Neural cell (in vitro differentiated cells): Measurements from ENCODE around the gene MAP3K20.

Source experiments
- EP300 ChIP-seq: fragments of 450-650 bp; conservative IDR thresholded peaks from 2 replicates; pipeline ENCODE4 v1.6.1; 2014; ENCODE audit warnings: antibody characterized with exemption, mild to moderate bottlenecking, moderate library complexity; ENCODE audit not compliant: poor library complexity, severe bottlenecking
- EZH2 ChIP-seq: fragments of 200-600, 300-800 bp; shearing (Covaris generic), sonication (generic); IDR thresholded peaks from 2 replicates; pipeline ENCODE4 v1.6.1; 2014; ENCODE audit warnings: antibody characterized with exemption, low read length, borderline replicate concordance, mild to moderate bottlenecking; ENCODE audit not compliant: insufficient read depth, poor library complexity, severe bottlenecking
- MXI1 ChIP-seq: fragments of 450-650 bp; conservative IDR thresholded peaks from 2 replicates; pipeline ENCODE4 v1.6.1; 2014; ENCODE audit warnings: antibody characterized with exemption, mild to moderate bottlenecking; ENCODE audit not compliant: poor library complexity, severe bottlenecking
- POLR2AphosphoS5 ChIP-seq: IDR thresholded peaks from 2 replicates; pipeline ENCODE4 v1.6.1; 2012
- RAD21 ChIP-seq: fragments of 450-650 bp; conservative IDR thresholded peaks from 2 replicates; pipeline ENCODE4 v1.6.1; 2014; ENCODE audit warnings: antibody characterized with exemption, mild to moderate bottlenecking, moderate library complexity
- TAF1 ChIP-seq: IDR thresholded peaks from 2 replicates; pipeline ENCODE4 v1.6.1; 2012; ENCODE audit warnings: low read depth
- TF ChIP-seq, protein P1 (sequence below): fragments of 450-650 bp; IDR thresholded peaks from 2 replicates; pipeline ENCODE4 v1.5.1; 2014; ENCODE audit warnings: antibody characterized with exemption, mild to moderate bottlenecking, moderate library complexity; ENCODE audit not compliant: poor library complexity, severe bottlenecking
- TF ChIP-seq, protein P2 (sequence below): IDR thresholded peaks from 2 replicates; pipeline ENCODE4 v1.6.1; 2012; ENCODE audit warnings: borderline replicate concordance

DNA sequence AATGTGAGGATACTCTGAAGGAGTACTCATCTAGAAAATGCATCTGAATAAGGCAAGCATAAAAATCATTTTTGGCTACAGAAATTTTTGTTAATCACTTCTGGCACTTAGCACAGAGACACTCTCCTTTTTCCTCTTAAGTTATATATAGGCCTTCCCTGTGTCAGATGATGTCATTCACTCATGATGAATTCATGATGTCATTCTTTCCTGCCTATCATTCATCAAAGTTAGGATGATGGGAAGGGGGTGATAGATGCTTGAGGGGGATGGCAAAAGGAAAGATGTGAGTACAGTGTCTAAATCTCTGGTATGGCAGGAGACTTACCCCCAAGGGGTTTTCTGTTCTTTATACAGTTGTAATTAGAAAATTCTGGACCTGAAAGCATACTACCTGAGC is 42.0 kb downstream of the MAP3K20 start:
- TF ChIP-seq MXI1 (no peak), EP300 (no peak), EZH2 (no peak), POLR2AphosphoS5 (no peak), RAD21 (no peak), TAF1 (no peak)
- TF ChIP-seq, protein P1, sequence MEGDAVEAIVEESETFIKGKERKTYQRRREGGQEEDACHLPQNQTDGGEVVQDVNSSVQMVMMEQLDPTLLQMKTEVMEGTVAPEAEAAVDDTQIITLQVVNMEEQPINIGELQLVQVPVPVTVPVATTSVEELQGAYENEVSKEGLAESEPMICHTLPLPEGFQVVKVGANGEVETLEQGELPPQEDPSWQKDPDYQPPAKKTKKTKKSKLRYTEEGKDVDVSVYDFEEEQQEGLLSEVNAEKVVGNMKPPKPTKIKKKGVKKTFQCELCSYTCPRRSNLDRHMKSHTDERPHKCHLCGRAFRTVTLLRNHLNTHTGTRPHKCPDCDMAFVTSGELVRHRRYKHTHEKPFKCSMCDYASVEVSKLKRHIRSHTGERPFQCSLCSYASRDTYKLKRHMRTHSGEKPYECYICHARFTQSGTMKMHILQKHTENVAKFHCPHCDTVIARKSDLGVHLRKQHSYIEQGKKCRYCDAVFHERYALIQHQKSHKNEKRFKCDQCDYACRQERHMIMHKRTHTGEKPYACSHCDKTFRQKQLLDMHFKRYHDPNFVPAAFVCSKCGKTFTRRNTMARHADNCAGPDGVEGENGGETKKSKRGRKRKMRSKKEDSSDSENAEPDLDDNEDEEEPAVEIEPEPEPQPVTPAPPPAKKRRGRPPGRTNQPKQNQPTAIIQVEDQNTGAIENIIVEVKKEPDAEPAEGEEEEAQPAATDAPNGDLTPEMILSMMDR, result no peak
- TF ChIP-seq, protein P2, sequence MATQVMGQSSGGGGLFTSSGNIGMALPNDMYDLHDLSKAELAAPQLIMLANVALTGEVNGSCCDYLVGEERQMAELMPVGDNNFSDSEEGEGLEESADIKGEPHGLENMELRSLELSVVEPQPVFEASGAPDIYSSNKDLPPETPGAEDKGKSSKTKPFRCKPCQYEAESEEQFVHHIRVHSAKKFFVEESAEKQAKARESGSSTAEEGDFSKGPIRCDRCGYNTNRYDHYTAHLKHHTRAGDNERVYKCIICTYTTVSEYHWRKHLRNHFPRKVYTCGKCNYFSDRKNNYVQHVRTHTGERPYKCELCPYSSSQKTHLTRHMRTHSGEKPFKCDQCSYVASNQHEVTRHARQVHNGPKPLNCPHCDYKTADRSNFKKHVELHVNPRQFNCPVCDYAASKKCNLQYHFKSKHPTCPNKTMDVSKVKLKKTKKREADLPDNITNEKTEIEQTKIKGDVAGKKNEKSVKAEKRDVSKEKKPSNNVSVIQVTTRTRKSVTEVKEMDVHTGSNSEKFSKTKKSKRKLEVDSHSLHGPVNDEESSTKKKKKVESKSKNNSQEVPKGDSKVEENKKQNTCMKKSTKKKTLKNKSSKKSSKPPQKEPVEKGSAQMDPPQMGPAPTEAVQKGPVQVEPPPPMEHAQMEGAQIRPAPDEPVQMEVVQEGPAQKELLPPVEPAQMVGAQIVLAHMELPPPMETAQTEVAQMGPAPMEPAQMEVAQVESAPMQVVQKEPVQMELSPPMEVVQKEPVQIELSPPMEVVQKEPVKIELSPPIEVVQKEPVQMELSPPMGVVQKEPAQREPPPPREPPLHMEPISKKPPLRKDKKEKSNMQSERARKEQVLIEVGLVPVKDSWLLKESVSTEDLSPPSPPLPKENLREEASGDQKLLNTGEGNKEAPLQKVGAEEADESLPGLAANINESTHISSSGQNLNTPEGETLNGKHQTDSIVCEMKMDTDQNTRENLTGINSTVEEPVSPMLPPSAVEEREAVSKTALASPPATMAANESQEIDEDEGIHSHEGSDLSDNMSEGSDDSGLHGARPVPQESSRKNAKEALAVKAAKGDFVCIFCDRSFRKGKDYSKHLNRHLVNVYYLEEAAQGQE, result no peak
